Measurements from ENCODE around the gene MAPKAP1.
A peak's percentile ranks its signal among the peaks of the same experiment; 100 is the strongest.

Gene MAPKAP1

DNA sequence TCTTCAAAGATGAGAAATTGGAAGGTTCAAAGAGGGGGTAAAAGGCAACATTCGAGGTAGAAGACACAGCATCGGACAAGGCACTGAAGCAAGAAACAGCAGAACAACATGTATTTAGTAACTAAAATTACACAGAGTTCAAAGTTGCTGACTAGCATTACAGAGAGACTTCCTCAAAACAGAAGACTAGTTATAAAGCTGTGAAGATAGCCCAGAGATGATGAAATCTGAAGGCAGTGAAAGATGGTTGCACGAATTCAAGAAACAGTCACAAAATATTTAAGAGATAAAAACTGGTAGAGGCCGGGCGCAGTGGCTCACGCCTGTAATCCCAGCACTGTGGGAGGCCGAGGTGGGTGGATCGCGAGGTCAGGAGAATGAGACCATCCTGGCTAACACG lies 16.3 kb downstream of the MAPKAP1 start:
- no peak for DNase-seq (ENCODE audit: low read depth)
- H3K4me3 ChIP-seq (replicated peaks; ENCODE audit: low read depth, low read length), result no peak overlapping the region
- TF ChIP-seq CTCF (IDR thresholded peaks at IDR 0.05; ENCODE audit: low read length, missing control alignments), result no peak

GRCh38 chr9:125687163-125687863 lies 19.7 kb downstream of the MAPKAP1 start:
- no peak for DNase-seq (ENCODE audit: low read depth)
- no peak for TF ChIP-seq CTCF (IDR thresholded peaks at IDR 0.05; ENCODE audit: low read length, missing control alignments)
- no peak overlapping the region for H3K4me3 ChIP-seq (replicated peaks; ENCODE audit: low read depth, low read length)

GRCh38 chr9:125685167-125685566 lies 21.8 kb downstream of the MAPKAP1 start:
- no peak for TF ChIP-seq CTCF (IDR thresholded peaks at IDR 0.05; ENCODE audit: low read length, missing control alignments)
- DNase-seq (ENCODE audit: low read depth), result no peak
- H3K4me3 ChIP-seq (replicated peaks; ENCODE audit: low read depth, low read length), result no peak overlapping the region

DNA sequence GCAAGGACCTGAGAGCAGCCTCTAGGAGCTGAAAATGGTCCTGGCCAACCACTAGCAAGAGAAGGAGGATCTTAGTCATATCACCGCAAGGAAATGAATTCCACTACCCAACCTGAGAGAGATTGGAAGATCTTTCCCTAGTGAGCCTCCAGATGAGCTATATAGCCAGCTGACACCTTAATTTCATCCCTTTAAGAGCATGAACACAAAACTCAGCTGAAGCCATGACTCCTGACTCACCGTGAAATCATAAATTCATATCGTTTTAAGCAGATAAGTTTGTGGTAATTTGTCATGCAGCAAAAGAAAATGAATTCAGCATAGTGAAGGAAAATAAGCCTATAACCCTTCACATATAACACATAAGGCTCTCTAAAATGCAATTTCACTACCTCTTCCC lies 23.5 kb downstream of the MAPKAP1 start:
- no peak for TF ChIP-seq CTCF (IDR thresholded peaks at IDR 0.05; ENCODE audit: low read length, missing control alignments)
- peak; percentile 48 for DNase-seq (ENCODE audit: low read depth)
- H3K4me3 ChIP-seq (replicated peaks; ENCODE audit: low read depth, low read length), result no peak overlapping the region

DNA sequence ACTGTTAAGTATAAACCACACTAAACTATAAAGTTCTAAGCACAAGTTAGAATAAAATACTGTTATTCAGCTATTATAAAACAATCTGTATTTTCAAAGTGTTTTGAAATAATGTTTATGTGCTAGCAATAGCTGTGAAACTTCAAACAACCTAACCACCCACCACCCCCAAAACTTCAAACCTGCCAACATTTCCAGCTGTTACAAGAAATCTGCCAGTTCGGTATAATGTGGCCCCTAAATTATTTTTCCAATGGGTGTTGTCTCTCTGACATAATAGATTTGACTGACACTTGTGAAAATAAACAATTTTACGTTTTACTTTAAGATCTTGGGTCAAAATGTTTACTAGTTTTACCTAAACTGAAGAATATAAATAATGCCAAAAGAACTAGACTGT lies 24.7 kb downstream of the MAPKAP1 start:
- no peak for DNase-seq (ENCODE audit: low read depth)
- no peak for TF ChIP-seq CTCF (IDR thresholded peaks at IDR 0.05; ENCODE audit: low read length, missing control alignments)
- no peak overlapping the region for H3K4me3 ChIP-seq (replicated peaks; ENCODE audit: low read depth, low read length)

- TF ChIP-seq CTCF (IDR thresholded peaks at IDR 0.05; ENCODE audit: low read length, missing control alignments), result no peak
- no peak overlapping the region for H3K4me3 ChIP-seq (replicated peaks; ENCODE audit: low read depth, low read length)
- DNase-seq (ENCODE audit: low read depth), result no peak
Measured at GRCh38 chr9:125681657-125682056, 25.4 kb downstream of the MAPKAP1 start.

DNA sequence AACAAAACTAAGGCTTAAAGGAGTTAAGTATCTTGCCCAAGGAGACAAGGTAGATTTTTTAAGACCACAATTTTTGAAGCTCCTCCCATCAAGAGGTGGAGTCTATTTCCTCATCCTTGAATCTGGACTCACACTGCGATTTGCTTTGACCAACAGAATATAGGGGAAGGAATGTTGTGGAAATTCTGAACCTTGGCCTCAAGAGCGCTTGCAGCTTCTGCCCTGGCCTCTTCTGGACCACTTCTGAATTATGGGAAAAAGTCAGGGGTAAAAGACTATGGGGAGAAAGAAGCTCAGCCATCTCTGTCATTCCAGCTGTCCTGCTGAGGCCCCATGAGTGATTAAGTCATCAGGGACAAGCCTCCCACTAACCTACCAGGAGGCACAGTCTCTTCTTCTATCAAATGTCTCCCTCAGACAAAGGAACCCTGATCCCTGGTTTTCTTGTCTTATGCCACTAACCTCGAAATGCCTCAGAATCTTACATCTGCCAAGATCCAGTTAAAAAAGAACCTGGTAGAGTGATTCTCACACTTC lies 25.9 kb downstream of the MAPKAP1 start:
- no peak for TF ChIP-seq CTCF (IDR thresholded peaks at IDR 0.05; ENCODE audit: low read length, missing control alignments)
- no peak for DNase-seq (ENCODE audit: low read depth)

More for the DNA sequence above, 25.9 kb downstream of the MAPKAP1 start:
- H3K4me3 ChIP-seq (replicated peaks; ENCODE audit: low read depth, low read length), result no peak overlapping the region
